Fibroblast of villous mesenchyme (primary cell): ENCODE data around the gene CBR1. TPM values are rescaled to one million over a fixed set of nuclear protein-coding genes. Genes with fewer than 3 reads are reported as not detected.

ENCODE experiments used
- DNase-seq: peaks from one replicate; pipeline ENCODE4 v3.0.0-alpha.2; 2010; ENCODE audit warnings: low read depth
- H3K4me3 ChIP-seq: 2 replicates; pipeline ENCODE4 v1.5.1; 2011; ENCODE audit warnings: low read depth, mild to moderate bottlenecking, low read length
- small RNA-seq: library from RNA; depleted of rRNA; stranded (forward); fragments of <200 nt; gene quantifications from one replicate; pipeline ENCODE3, GENCODE V24; 2012
- total RNA-seq: library from RNA; depleted of rRNA; stranded (reverse); fragments of >200 nt; gene quantifications from 2 replicates; pipeline ENCODE4 v1.2.3, GENCODE V29; 2012
- TF ChIP-seq, protein P1 (sequence below): IDR thresholded peaks from 2 replicates; pipeline ENCODE4 v1.5.1; 2012; ENCODE audit warnings: low read depth, mild to moderate bottlenecking, low read length; ENCODE audit not compliant: insufficient read depth

The CBR1 gene
- total RNA-seq, 1 donor = 80.7 TPM

DNA sequence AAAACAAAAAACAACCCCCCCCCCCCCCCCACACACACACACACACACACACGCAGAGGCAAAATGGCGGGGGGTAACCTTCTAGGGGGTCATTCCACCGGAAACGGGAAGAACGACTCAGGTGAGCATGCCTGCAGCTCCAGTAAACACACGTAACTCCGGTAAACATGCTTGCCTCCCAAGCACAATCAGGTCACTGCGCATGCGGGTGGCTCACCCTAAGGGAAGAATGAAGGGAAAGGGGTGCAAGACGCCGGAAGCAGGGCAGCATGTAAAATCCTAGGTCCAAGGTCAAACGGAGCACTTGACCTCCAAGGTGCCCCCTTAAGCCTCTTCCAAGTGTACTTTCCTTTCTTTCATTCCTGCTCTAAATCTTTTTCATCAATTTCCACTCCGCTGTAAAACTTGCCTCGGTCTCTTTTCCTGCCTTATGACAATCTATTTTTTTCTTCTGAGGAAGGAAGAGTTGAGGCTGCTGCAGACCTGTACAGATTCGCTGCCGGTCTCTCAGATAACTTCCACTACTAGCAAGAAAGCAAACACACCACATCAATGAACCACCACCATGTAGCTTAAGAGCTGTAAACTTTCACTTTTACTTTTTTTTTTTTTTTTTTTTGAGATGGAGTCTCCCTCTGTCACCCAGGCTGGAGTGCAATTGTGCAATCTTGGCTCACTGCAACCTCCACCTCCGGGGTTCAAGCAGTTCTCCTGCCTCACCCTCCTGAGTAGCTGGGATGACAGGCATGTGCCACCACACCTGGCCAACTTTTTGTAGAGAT lies 44.0 kb downstream of the CBR1 start:
- DNase-seq = peak; percentile 33
- H3K4me3 ChIP-seq = peak overlapping the region; percentile 2
- TF ChIP-seq, protein P1, sequence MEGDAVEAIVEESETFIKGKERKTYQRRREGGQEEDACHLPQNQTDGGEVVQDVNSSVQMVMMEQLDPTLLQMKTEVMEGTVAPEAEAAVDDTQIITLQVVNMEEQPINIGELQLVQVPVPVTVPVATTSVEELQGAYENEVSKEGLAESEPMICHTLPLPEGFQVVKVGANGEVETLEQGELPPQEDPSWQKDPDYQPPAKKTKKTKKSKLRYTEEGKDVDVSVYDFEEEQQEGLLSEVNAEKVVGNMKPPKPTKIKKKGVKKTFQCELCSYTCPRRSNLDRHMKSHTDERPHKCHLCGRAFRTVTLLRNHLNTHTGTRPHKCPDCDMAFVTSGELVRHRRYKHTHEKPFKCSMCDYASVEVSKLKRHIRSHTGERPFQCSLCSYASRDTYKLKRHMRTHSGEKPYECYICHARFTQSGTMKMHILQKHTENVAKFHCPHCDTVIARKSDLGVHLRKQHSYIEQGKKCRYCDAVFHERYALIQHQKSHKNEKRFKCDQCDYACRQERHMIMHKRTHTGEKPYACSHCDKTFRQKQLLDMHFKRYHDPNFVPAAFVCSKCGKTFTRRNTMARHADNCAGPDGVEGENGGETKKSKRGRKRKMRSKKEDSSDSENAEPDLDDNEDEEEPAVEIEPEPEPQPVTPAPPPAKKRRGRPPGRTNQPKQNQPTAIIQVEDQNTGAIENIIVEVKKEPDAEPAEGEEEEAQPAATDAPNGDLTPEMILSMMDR = no peak

DNA sequence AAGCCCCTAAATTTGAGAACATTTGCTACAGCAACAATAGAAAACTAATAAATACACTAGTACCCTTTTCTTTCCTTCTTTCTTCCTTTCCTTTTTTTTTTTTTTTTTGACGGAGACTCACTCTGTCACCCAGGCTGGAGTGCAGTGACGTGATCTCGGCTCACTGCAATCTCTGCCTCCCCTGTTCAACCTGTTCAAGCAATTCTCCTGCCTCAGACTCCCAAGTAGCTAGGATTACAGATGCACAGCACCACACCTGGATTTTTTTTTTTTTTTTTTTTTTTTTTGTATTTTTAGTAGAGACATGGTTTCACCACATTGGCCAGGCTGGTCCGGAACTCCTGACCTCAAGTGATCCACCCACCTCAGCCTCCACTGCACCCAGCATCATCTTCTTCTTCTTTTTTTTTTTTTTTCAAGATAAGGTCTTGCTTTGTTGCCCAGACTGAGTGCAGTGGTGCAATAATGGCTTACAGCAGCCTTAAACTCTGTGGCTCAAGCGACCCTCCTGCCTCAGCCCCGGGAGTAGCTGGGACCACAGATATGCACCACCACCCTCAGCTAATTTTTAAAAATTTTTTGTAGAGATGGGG lies 45.4 kb downstream of the CBR1 start:
- no peak overlapping the region for H3K4me3 ChIP-seq
- no peak for DNase-seq
- TF ChIP-seq, protein P1 = no peak

DNA sequence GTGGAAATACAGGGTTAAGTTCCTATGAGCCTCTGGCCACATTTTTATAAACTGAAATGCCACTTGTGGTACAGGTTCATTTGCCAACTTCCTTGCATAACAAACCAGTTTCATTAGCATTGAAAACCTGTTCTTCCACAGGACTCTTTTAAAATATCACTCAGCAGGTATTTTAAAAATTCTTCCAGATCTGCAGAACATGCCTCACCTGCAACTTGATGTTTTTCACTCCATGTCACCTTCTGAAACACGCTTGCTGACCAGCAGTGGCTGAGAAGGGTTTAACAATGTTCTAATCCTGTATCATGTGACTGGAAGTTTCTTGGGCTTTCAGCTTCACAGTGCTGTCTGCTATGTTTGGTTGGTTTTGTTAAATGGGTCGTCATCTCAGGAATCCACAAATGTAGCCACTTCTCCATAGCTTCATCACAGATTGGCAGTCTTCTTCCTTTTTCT lies 47.5 kb downstream of the CBR1 start:
- TF ChIP-seq, protein P1 = no peak
- DNase-seq = no peak
- H3K4me3 ChIP-seq = no peak overlapping the region

DNA sequence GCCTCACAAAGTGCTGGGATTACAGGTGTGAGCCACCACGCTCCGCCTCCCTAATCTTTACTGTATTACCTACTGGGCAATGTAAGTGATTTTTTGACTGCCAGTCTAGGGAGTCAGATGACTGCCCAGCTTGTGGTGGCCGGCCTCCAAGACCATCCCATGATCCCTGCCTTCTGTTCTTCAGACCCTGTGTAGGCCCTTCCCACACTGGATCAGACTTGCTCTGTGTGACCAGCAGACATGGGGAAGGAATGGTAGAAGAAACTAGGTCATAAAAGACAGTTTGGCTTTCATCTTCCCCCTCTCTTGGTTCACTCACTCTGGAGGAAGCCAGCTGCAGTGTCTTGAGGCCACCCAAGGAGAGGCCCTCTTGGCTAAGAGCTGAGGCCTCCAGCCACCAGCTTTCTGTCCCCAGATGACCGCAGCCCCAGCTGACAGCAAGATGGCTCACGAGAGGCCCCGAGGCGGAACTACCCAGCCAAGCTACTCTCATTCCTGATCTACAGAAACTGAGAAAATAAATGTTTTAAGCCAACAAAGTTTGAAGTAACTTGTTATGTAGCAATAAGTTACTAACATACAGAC lies 50.6 kb downstream of the CBR1 start:
- peak; percentile 72 for DNase-seq
- TF ChIP-seq, protein P1 = no peak

More for the DNA sequence above, 50.6 kb downstream of the CBR1 start:
- H3K4me3 ChIP-seq = no peak overlapping the region

Small RNA genes lying within 50 kb of the gene (small RNA-seq; reads per million reads assigned to genes)
- gene RNU6-992P = not detected

Other genes starting within 250 kb of the CBR1 start
- 15.1 and 16.1 TPM in 2 replicates for gene SETD4, start 9.5 kb upstream of the CBR1 start, total RNA-seq
- gene CBR3, start 65.1 kb downstream of the CBR1 start, total RNA-seq = 12.1 and 13.2 TPM in 2 replicates
- 10.6 and 11.7 TPM in 2 replicates for gene DOP1B, start 86.8 kb downstream of the CBR1 start, total RNA-seq